Left lung (tissue), 10 donors: ENCODE measurements around the gene CHRNB2. TPM values are rescaled to one million over a fixed set of nuclear protein-coding genes. Genes with fewer than 3 reads are reported as not detected.

ENCODE experiments used
- ATAC-seq: fragments of 200-7000 bp; cut with Tn5 transposase; one replicate; pipeline ENCODE4 v1.9.1; 2020; ENCODE audit warnings: moderate library complexity
- DNase-seq, 4 donors: peaks; one replicate each; pipeline ENCODE4 v3.0.0-alpha.2; 2013 to 2020
- H3K27ac ChIP-seq, 2 donors: fragments of 200-600 bp; sonication (generic) in 1 of 2; one replicate each; pipeline versions ENCODE4 v1.5.0 to v1.8.0; 2020 to 2021
- H3K27me3 ChIP-seq, 2 donors: fragments of 200-600 bp; sonication (generic) in 1 of 2; one replicate each; pipeline versions ENCODE4 v1.5.0 to v1.8.0; 2020 to 2021
- H3K36me3 ChIP-seq, 2 donors: fragments of 200-600 bp; sonication (generic) in 1 of 2; one replicate each; pipeline versions ENCODE4 v1.5.0 to v1.8.0; 2020 to 2021
- H3K4me1 ChIP-seq, 2 donors: fragments of 200-600 bp; one replicate each; pipeline ENCODE4 v1.8.0; 2021
- H3K4me3 ChIP-seq, 2 donors: fragments of 200-600 bp; sonication (generic) in 1 of 2; one replicate each; pipeline versions ENCODE4 v1.5.0 to v1.8.0; 2020 to 2021; ENCODE audit warnings: mild to moderate bottlenecking in 1 of 2
- H3K9me3 ChIP-seq, 2 donors: fragments of 200-600 bp; sonication (generic) in 1 of 2; one replicate each; pipeline versions ENCODE4 v1.5.0 to v1.8.0; 2020 to 2021
- CTCF ChIP-seq, 2 donors: fragments of 200-600 bp; sonication (generic) in 1 of 2; IDR thresholded peaks; one replicate each; pipeline versions ENCODE4 v1.5.0 to v1.8.0; 2021; ENCODE audit warnings: antibody characterized with exemption in 2 of 2
- intact Hi-C, 2 donors: fragments of 100-400 bp; cut with DNase I; formaldehyde crosslinking; loops; one replicate each; pipeline versions ENCODE4 v1.11.2 to v1.14.2; 2022
- polyA plus RNA-seq, 6 donors: library from polyadenylated mRNA; unstranded; fragments of 120-200 nt; gene quantifications; one replicate each; pipeline ENCODE4 v1.2.1, GENCODE V29; 2013; ENCODE audit not compliant: insufficient read length in 6 of 6
- total RNA-seq, 2 donors: library from RNA; stranded (reverse); fragmentation: NEBNext Ultra II Directional; extraction: Animal tissue kit (Norgen Biotek cat#: 25700); gene quantifications; one replicate each; pipeline ENCODE4 v1.2.1, GENCODE V29; 2021
- donor health status: DM: no; HTN: yes; CAD: no.
- donor health status: DM: no; HTN: no; CAD: no.

The CHRNB2 gene
- total and polyA plus RNA-seq, 8 donors: 0.09 to 1.8 (median 0.57) TPM; not detected in 1

DNA sequence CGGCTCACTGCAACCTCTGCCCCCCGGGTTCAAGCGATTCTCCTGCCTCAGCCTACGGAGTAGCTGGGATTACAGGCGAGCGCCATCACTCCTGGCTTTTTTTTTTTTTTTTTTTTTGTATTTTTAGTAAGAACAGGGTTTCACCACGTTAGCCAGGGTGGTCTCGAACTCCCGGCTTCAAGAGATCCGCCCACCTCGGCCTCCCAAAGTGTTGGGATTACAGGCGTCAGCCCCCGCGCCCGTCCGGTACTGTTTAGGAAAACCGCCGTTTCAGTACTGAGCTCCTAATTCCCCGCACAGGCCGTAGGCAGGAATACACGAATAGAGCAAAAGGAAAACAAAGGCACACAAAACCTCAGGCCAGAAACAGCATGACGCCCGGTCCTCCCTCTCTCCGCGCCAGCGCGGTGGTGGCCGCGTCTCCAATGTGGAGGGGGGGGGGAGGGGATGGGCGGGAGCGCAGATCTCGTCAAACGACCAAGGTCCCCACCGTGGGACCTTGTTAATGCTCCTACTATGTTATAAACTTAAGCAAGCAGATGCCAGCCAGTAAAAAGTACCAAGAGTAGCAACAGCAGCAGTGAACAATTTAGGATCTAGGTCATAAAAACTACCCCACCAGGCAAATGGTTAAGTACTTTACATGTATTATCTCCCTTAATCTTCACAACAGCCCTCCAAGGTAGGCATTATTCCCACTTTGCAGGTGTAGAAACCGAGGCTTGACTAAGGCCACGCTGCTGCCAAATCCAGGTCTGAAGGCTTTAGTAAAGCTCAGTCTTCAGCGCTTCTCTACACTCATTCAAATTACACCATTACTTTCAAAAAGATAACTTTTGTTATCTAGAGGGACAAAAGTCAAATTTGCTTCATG is 41.1 kb downstream of the CHRNB2 start:
- H3K27ac ChIP-seq: peak overlapping the region; percentile 97 to 99
- ATAC-seq (peak; percentile 68), DNase-seq (peak; percentile 50 to 77 (median 72))
- H3K4me3 ChIP-seq: peak overlapping the region; percentile 81 to 87
- no peaks in the 10 kb centered on the region for H3K36me3 ChIP-seq
- no peaks in the 10 kb centered on the region for H3K27me3 ChIP-seq
- intact Hi-C loops: no loop called here
- no peaks in the 10 kb centered on the region for H3K9me3 ChIP-seq
- H3K4me1 ChIP-seq: peaks cover 17 to 53% of the 10 kb centered on the region in 2 donors
- no peak for TF ChIP-seq CTCF (IDR thresholded peaks at IDR 0.05)

DNA sequence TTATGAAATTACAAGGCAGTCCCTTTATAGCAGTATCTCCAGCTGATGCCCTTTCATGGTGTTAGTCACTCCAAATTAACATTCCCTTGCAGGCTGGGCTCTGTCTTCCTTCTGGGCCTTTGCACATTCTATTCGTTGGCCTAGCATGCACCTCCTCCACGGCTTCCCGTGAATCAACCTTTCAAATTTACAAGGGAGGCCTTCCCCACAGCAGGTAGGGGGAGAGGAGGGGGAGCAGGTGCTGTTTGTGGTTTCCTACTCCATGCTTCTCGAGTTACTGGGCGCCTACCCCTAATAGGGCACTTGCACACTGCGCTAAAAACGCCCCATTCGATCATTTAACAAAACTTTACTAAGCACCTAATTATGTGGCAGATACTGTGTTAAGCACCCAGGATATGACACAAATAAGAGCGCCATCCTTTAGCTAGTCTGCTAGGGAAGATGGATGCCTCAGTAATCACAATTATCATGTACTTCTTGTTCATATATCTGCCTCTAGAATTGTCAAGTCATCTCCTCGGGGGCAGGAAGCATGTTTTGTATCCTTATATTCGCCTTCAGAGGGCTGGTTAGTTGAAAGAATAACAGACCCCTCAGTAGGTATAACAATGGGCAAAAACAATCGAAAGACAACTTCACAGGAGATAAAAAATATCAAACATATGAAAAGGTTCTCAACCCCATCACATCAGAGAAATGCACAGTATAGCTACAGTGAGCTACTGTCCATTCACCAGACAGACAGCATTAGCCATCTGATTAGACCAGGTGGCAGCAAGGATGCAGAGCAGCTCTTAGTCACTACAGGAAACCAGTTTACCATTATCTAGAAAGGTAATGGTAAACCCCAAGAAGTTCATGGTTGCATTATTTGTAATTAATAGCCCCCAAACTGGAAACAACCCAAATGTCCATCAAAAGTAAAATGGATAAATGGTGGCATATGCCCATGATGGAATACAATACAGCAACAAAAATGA is 42.1 kb downstream of the CHRNB2 start:
- peaks cover 17 to 43% of the 10 kb centered on the region in 2 donors for H3K4me1 ChIP-seq
- H3K4me3 ChIP-seq: no peak overlapping the region
- intact Hi-C loops: no loop called here
- ATAC-seq: no peak
- H3K27me3 ChIP-seq: no peaks in the 10 kb centered on the region
- peak overlapping the region; percentile 97 to 99 for H3K27ac ChIP-seq
- H3K36me3 ChIP-seq: no peaks in the 10 kb centered on the region
- DNase-seq: no peak
- H3K9me3 ChIP-seq: no peaks in the 10 kb centered on the region
- TF ChIP-seq CTCF (IDR thresholded peaks at IDR 0.05): no peak

DNA sequence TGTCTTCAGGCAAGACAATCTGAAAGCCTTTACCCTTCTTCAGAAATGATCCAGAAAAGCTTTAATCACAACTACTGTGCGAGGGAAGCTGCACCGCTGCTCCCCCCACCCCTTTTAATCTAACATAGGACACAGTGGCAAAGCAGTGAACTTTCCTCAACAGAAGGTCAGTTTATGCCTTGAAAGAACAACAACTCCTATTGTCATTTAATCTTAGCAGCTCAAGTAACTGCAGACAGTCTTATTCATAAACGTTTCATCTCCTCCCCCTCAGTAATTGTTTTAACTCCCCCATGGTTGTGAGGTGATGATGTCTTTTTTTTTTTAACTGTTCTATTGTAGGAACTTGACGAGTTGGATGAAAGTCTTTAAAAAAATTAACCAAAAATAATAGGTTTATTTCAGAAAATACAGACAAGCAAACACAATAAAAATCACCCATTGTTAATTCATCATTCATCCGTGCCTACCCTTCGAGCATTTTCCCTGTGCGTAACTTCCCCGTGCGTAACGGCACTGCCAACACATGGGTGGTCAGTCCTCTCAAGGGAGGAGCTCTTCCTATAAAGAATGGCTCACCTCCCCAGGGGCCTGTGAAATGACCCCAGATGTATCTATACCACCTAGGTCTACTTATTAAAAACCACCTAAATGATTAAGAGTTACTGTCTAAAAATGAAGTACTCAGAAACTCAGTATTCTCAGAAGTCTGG is 43.7 kb downstream of the CHRNB2 start:
- ATAC-seq (no peak), DNase-seq (no peak)
- intact Hi-C loops: no loop called here
- Histone ChIP-seq H3K27ac (peak overlapping the region in 1 of 2 donors; percentile 99), H3K27me3 (no peaks in the 10 kb centered on the region), H3K4me1 (peaks cover 7 to 27% of the 10 kb centered on the region in 2 donors), H3K9me3 (no peaks in the 10 kb centered on the region), H3K36me3 (no peaks in the 10 kb centered on the region), H3K4me3 (no peak overlapping the region)
- no peak for TF ChIP-seq CTCF (IDR thresholded peaks at IDR 0.05)

DNA sequence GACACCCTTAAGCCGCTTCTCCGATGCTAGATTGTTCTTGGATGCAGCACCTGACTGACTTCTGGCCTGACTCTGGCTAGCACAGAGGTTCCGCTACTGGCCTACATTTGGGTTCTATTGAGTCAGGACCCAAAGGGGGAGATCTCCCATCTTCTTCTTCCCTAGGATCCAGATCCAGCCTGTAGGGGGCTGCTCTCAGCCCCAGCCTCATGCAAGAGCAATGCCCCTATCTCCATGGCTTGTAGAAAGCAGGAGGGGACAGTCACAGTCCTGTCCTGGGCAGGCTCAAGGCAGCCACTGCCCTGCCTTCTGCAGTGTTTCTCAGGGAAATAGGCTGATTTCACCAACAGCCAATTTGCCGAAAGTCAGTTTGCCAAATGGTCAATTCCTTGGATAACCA is 46.7 kb downstream of the CHRNB2 start:
- ATAC-seq (no peak), DNase-seq (no peak)
- no peak overlapping the region for H3K4me3 ChIP-seq
- peaks cover 0 to 13% of the 10 kb centered on the region in 2 donors for H3K4me1 ChIP-seq
- H3K9me3 ChIP-seq: no peaks in the 10 kb centered on the region
- intact Hi-C loops: no loop called here
- no peak for TF ChIP-seq CTCF (IDR thresholded peaks at IDR 0.05)
- no peaks in the 10 kb centered on the region for H3K36me3 ChIP-seq
- no peak overlapping the region for H3K27ac ChIP-seq
- no peaks in the 10 kb centered on the region for H3K27me3 ChIP-seq
